Ovary (tissue), 3 donors: ENCODE results near the gene TMEM258.

Experiments
- CTCF ChIP-seq, 3 donors: fragments of 450-650 bp in 2 of 3; fragments of 200-600 bp in 1 of 3; IDR thresholded peaks; one replicate each; pipeline versions ENCODE4 v1.5.1 to v1.8.0; 2016 to 2022; ENCODE audit warnings: antibody characterized with exemption in 3 of 3, mild to moderate bottlenecking in 1 of 3
- EP300 ChIP-seq: sonication (generic); formaldehyde crosslinking; IDR thresholded peaks from one replicate; pipeline ENCODE4 v1.6.1; 2017; ENCODE audit warnings: antibody characterized with exemption
- POLR2A ChIP-seq: fragments of 450-650 bp; IDR thresholded peaks from one replicate; pipeline ENCODE4 v1.6.1; 2017; ENCODE audit warnings: antibody characterized with exemption, mild to moderate bottlenecking, moderate library complexity
- donor health status: DM: no; HTN: no; CAD: no.

- no peak for TF ChIP-seq CTCF (IDR thresholded peaks at IDR 0.05)
- no peak for TF ChIP-seq EP300
- TF ChIP-seq POLR2A, result no peak
These were observed 3.1 kb upstream of the TMEM258 start for GRCh38 chr11:61795459-61795858.
